ENCODE data around the gene ZNF224.

GRCh38 chr19:44109458-44109857 is 15.3 kb downstream of the ZNF224 start:
- no peak for TF ChIP-seq POLR2A (IDR thresholded peaks at IDR 0.05)
- no peak for TF ChIP-seq POLR2AphosphoS5 (IDR thresholded peaks at IDR 0.05; ENCODE audit: insufficient read depth in 1 of 2, low read depth in 1 of 2)

Measured in vagina (tissue), 2 donors.